Stomach smooth muscle (tissue), 2 donors: ENCODE data around the gene CHAMP1.

Experiments
- H3K27ac ChIP-seq: one replicate; pipeline ENCODE4 v1.7.0; 2013; ENCODE audit warnings: mild to moderate bottlenecking, low read length, inconsistent platforms
- H3K27me3 ChIP-seq, 2 donors: one replicate each; pipeline ENCODE4 v1.7.0; 2013; ENCODE audit warnings: low read length in 2 of 2; ENCODE audit not compliant: insufficient read depth in 2 of 2, control insufficient read depth in 1 of 2
- H3K36me3 ChIP-seq, 2 donors: one replicate each; pipeline ENCODE4 v1.7.0; 2013; ENCODE audit warnings: low read length in 2 of 2; ENCODE audit not compliant: control insufficient read depth in 2 of 2, insufficient read depth in 2 of 2
- H3K4me1 ChIP-seq: one replicate; pipeline ENCODE4 v1.7.0; 2013; ENCODE audit warnings: low read length; ENCODE audit not compliant: control insufficient read depth, insufficient read depth
- H3K4me3 ChIP-seq, 2 donors: one replicate each; pipeline ENCODE4 v1.7.0; 2013; ENCODE audit warnings: low read length in 2 of 2
- H3K9ac ChIP-seq, 2 donors: one replicate each; pipeline ENCODE4 v1.7.0; 2013; ENCODE audit warnings: low read length in 2 of 2, mild to moderate bottlenecking in 1 of 2
- H3K9me3 ChIP-seq, 2 donors: one replicate each; pipeline ENCODE4 v1.7.0; 2013; ENCODE audit warnings: low read length in 2 of 2; ENCODE audit not compliant: control insufficient read depth in 2 of 2
- donor health status: healthy.
- donor health status: Pancreatic carcinoma.

The CHAMP1 gene

GRCh38 chr13:114299604-114300305 lies 14.5 kb upstream of the CHAMP1 start:
- no peaks in the 10 kb centered on the region for H3K27me3 ChIP-seq
- H3K4me1 ChIP-seq, result no peaks in the 10 kb centered on the region
- H3K4me3 ChIP-seq, result no peak overlapping the region
- H3K27ac ChIP-seq, result no peak overlapping the region
- no peak overlapping the region for H3K9ac ChIP-seq
- H3K36me3 ChIP-seq, result peaks cover 41 to 52% of the 10 kb centered on the region in 2 donors
- no peaks in the 10 kb centered on the region for H3K9me3 ChIP-seq

DNA sequence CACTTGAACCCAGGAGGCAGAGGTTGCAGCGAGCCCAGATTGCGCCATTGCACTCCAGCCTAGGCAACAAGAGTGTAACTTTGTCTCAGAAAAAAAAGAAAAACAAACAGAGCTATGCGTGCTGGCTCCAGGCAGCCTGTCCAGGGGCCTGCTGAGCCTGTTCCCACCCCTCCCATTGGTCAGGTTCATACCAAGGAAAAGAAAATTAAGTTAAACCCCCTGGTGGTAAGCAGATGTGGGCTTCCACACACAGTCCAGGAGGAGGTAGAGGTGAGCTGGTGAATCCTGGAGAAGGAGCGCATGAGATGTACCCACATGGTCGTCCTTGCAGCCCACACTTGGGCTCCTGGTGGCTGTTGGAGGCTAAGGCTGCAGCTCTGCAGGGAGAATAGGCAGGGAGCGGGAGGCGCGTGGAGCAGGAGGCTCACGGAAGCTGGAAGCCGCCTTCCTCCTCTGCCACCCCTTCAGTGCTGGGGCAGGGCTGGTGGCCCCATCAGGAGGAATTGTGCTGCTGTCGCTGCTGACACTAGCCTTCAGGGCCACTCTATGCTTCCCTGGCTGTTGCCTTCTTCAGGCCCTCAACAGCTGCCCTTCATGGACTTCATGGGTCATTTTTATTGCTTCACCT lies 10.5 kb upstream of the CHAMP1 start:
- Histone ChIP-seq H3K27ac (no peak overlapping the region), H3K36me3 (peaks cover 33 to 48% of the 10 kb centered on the region in 2 donors), H3K9me3 (no peaks in the 10 kb centered on the region), H3K27me3 (no peaks in the 10 kb centered on the region), H3K4me1 (no peaks in the 10 kb centered on the region), H3K4me3 (no peak overlapping the region), H3K9ac (no peak overlapping the region)

DNA sequence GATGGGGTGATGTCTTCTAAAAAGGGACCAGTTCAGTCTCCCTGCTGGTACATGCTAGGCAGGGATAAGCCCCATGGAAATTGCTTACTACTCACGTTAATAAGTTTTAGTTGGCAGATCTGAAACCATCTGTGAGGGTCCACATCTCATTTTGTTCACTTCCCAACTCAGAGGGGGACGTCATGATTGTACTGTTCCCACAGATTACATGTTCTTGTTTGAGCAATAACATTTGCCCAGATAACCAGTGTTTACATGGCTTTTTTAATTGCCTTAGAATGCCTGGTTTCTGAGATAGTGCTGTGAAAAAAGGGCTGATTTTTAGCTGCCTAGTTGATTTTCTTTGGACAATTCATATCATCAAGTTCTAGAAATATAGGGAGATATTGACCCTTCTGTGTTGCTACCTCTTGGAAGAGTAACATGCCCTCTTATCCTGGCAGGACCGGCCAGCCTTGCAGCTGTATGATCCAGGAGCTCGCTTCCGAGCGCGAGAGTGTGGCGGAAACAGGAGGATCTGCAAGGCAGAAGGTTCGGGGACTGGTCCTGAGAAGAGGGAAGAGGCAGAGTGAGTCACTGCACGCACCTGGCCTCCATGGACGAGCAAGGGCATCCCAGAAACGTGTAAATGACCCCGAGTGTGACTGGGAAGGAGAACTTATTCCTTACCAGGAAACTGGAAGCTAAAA lies 9.8 kb upstream of the CHAMP1 start:
- peaks cover 30 to 42% of the 10 kb centered on the region in 2 donors for H3K36me3 ChIP-seq
- H3K27ac ChIP-seq, result no peak overlapping the region
- H3K9ac ChIP-seq, result no peak overlapping the region
- no peaks in the 10 kb centered on the region for H3K9me3 ChIP-seq
- H3K4me1 ChIP-seq, result peaks cover 1% of the 10 kb centered on the region
- no peak overlapping the region for H3K4me3 ChIP-seq
- no peaks in the 10 kb centered on the region for H3K27me3 ChIP-seq

DNA sequence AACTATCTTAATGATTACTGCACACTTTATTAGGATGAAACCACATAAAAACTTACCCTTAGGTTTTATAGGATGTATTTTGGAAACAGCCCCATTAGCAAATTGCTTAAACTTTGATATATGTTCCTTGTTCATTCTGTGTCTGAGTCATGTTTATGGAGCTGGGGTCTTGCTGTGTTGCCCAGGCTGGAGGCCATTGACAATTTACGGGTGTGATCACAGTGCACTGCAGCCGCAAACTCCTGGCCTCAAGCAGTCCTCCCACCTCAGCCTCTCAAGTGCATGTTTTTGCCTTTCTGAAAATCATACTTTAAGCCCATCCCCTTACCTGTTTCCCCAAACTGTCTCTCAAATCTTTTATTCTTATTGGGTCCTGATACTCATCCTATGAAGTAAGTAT lies 5.2 kb upstream of the CHAMP1 start:
- H3K9ac ChIP-seq, result no peak overlapping the region
- H3K9me3 ChIP-seq, result no peaks in the 10 kb centered on the region
- H3K36me3 ChIP-seq, result peaks cover 11 to 16% of the 10 kb centered on the region in 2 donors
- no peak overlapping the region for H3K4me3 ChIP-seq
- no peak overlapping the region for H3K27ac ChIP-seq
- peaks cover 11% of the 10 kb centered on the region for H3K4me1 ChIP-seq
- H3K27me3 ChIP-seq, result no peaks in the 10 kb centered on the region

DNA sequence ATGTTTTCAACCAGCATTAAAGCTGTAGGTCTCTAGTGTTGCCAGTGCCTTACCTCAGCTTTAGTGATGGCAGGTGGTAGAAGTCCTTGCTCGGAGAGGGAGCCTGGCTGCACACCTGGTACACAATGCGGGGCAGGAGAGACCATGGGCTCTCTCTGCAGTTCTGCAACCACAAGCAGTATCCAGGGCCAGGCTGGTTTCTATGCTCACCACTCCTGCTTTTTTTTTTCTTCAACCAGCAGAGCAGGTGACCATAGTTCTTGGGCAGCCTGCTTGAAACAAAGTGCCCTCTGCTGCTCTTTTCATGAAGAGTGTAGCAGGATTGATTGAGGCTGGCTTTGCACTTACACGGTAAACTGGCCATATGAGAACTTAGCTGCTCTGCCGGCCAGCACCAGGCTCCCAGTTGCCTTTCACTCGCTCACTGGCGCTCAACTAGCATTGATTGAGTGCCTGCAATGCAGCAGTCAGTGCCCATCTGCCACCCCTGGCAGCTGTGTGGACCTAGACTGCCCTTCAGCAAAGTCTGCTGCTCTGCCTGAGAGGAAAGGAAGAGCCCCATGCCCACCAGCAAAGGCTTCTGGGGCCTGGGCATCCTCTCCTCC lies 4.4 kb upstream of the CHAMP1 start:
- Histone ChIP-seq H3K27ac (no peak overlapping the region), H3K27me3 (no peaks in the 10 kb centered on the region), H3K4me3 (no peak overlapping the region), H3K36me3 (peaks cover 5 to 9% of the 10 kb centered on the region in 2 donors), H3K4me1 (peaks cover 12% of the 10 kb centered on the region), H3K9ac (no peak overlapping the region), H3K9me3 (no peaks in the 10 kb centered on the region)

DNA sequence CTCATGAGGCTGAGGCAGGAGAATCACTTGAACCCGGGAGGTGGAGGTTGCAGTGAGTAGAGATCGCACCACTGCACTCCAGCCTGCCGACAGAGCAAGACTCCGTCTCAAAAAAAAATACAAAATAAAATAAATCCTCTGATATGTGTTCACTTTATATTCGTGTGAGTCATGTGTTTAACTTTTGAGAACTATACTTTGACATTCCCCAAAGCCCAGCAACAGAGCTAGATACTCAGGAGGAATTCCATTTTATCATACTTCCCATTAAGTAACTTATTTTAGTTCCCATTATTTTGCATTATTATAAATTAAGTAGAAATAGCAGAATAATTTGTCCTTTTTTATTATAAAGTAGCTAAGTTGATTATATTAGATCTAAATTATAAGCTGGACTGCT lies 3.3 kb upstream of the CHAMP1 start:
- no peaks in the 10 kb centered on the region for H3K27me3 ChIP-seq
- H3K9me3 ChIP-seq, result no peaks in the 10 kb centered on the region
- no peak overlapping the region for H3K4me3 ChIP-seq
- H3K4me1 ChIP-seq, result peaks cover 18% of the 10 kb centered on the region
- H3K9ac ChIP-seq, result no peak overlapping the region
- H3K27ac ChIP-seq, result no peak overlapping the region
- H3K36me3 ChIP-seq, result peaks cover 5 to 9% of the 10 kb centered on the region in 2 donors

- Histone ChIP-seq H3K9me3 (no peaks in the 10 kb centered on the region), H3K4me3 (no peak overlapping the region)
These were observed 2.9 kb upstream of the CHAMP1 start for GRCh38 chr13:114311387-114311786.

DNA sequence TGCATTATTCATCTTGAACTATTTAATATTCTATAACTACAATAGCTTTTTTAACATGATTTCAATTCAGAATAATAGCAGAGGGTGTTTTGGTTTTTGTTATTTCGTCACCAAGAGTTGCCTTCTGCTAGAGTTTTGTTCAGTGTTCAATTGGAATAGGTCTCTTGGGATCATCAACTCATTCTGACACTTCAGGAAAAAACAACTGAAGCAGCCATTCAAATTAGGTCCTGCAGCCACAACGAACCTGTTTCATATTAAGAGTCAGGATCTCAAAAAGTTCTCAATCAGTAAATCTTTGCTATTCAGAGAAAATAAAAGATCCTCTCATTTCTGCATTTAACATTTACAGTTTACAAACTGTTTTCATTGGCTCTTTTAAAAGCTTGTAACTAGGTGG lies 2.4 kb upstream of the CHAMP1 start:
- Histone ChIP-seq H3K4me3 (no peak overlapping the region), H3K27me3 (no peaks in the 10 kb centered on the region), H3K27ac (no peak overlapping the region), H3K9ac (no peak overlapping the region), H3K36me3 (peaks cover under 1 to 2% of the 10 kb centered on the region in 2 donors), H3K9me3 (no peaks in the 10 kb centered on the region), H3K4me1 (peaks cover 20% of the 10 kb centered on the region)

More at GRCh38 chr13:114311387-114311786, 2.9 kb upstream of the CHAMP1 start:
- no peak overlapping the region for H3K27ac ChIP-seq
- no peaks in the 10 kb centered on the region for H3K27me3 ChIP-seq
- H3K9ac ChIP-seq, result no peak overlapping the region
- peaks cover 20% of the 10 kb centered on the region for H3K4me1 ChIP-seq
- peaks cover 5 to 7% of the 10 kb centered on the region in 2 donors for H3K36me3 ChIP-seq

- Histone ChIP-seq H3K27me3 (no peaks in the 10 kb centered on the region), H3K9me3 (no peaks in the 10 kb centered on the region), H3K9ac (peak overlapping the region; percentile 66 to 85), H3K27ac (peak overlapping the region; percentile 78), H3K36me3 (no peaks in the 10 kb centered on the region), H3K4me1 (peaks cover 20% of the 10 kb centered on the region), H3K4me3 (peak overlapping the region; percentile 83 to 90)
These were observed 1.0 kb upstream of the CHAMP1 start for GRCh38 chr13:114313061-114313860.
